Transverse colon (tissue), 4 donors: ENCODE measurements around the gene SLC39A6.
"Not testable (repeated sequence)": the region's sequence is repeated elsewhere in the genome, so short reads cannot be mapped to it uniquely, and the experiment has no call there.

Experiments
- CTCF ChIP-seq, 5 experiments: fragments of 200-600 bp in 3 of 5; fragments of 450-650 bp in 2 of 5; sonication (generic) in 3 of 5; IDR thresholded peaks; 1 replicate in 2 of 5; 2 replicates in 3 of 5; pipeline ENCODE4 v1.5.1; 2016 to 2017; ENCODE audit warnings: antibody characterized with exemption in 5 of 5, inconsistent platforms in 3 of 5, mild to moderate bottlenecking in 2 of 5, moderate library complexity in 1 of 5
- POLR2AphosphoS5 ChIP-seq, 3 donors: sonication (generic); formaldehyde crosslinking; IDR thresholded peaks; one replicate each; pipeline ENCODE4 v1.6.1; 2016; ENCODE audit warnings: antibody characterized with exemption in 3 of 3

GRCh38 chr18:36116771-36117170 lies 12.4 kb downstream of the SLC39A6 start:
- not testable (repeated sequence) for TF ChIP-seq POLR2AphosphoS5, CTCF (IDR thresholded peaks at IDR 0.05)
